ENCODE measurements around the gene TUT1.
"Not testable (repeated sequence)": the region's sequence is repeated elsewhere in the genome, so short reads cannot be mapped to it uniquely, and the experiment has no call there.

Gene TUT1

GRCh38 chr11:62555464-62556107 lies 35.7 kb downstream of the TUT1 start:
- DNase-seq: no peak

GRCh38 chr11:62554387-62555167 lies 36.7 kb downstream of the TUT1 start:
- no peak for DNase-seq

- DNase-seq: no peak
These were observed 37.4 kb downstream of the TUT1 start for GRCh38 chr11:62553839-62554361.

- no peak for DNase-seq
These were observed 38.1 kb downstream of the TUT1 start for GRCh38 chr11:62553080-62553838.

- DNase-seq: no peak
These were observed 38.7 kb downstream of the TUT1 start for GRCh38 chr11:62552485-62553079.

- not testable (repeated sequence) for DNase-seq
These were observed 40.8 kb downstream of the TUT1 start for GRCh38 chr11:62550478-62550877.

GRCh38 chr11:62548545-62549335 lies 42.6 kb downstream of the TUT1 start:
- DNase-seq: no peak

GRCh38 chr11:62547691-62548281 lies 43.5 kb downstream of the TUT1 start:
- no peak for DNase-seq

GRCh38 chr11:62546929-62547625 lies 44.2 kb downstream of the TUT1 start:
- no peak for DNase-seq

- peak; percentile 10 for DNase-seq
These were observed 44.9 kb downstream of the TUT1 start, which contains the start of gene AHNAK for GRCh38 chr11:62546244-62546928. Gene AHNAK (minus strand): TSS chr11:62546806. CDS start chr11:62536098, 10,708 bp downstream.

GRCh38 chr11:62545437-62546243 lies 45.7 kb downstream of the TUT1 start:
- DNase-seq: peak; percentile 24

- no peak for DNase-seq
These were observed 46.5 kb downstream of the TUT1 start for GRCh38 chr11:62544581-62545436.

GRCh38 chr11:62543680-62544444 lies 47.5 kb downstream of the TUT1 start:
- DNase-seq: no peak

- peak; percentile 44 for DNase-seq
These were observed 48.4 kb downstream of the TUT1 start for GRCh38 chr11:62542750-62543567.

GRCh38 chr11:62542111-62542745 lies 49.1 kb downstream of the TUT1 start:
- DNase-seq: peak; percentile 4

Measured in NCI-H1105 treated with DMSO at 0.1 percent for 48 hours (cell line).